ENCODE data around the gene WWC2.

Gene WWC2

GRCh38 chr4:183129675-183130074 lies 30.6 kb downstream of the WWC2 start:
- H3K4me3 ChIP-seq (ENCODE audit: low read length), result no peak overlapping the region
- H3K4me1 ChIP-seq (ENCODE audit: insufficient read depth, low read length), result 0 out of 2 replicates have a peak, but pooled peaks cover 3% of the 10 kb centered on the region
- no peaks in the 10 kb centered on the region for H3K36me3 ChIP-seq (ENCODE audit: insufficient read depth, low read depth, low read length)
- no peak overlapping the region for H3K9ac ChIP-seq (ENCODE audit: low read depth, low read length)
- H3K27me3 ChIP-seq (ENCODE audit: insufficient read depth, low read length), result no peaks in the 10 kb centered on the region
- no peak overlapping the region for H3K27ac ChIP-seq (ENCODE audit: low read length)
- H3K9me3 ChIP-seq (ENCODE audit: insufficient read depth, low read depth, low read length), result no peaks in the 10 kb centered on the region

GRCh38 chr4:183130328-183131155 lies 31.5 kb downstream of the WWC2 start:
- Histone ChIP-seq H3K4me3 (ENCODE audit: low read length) (no peak overlapping the region), H3K36me3 (ENCODE audit: insufficient read depth, low read depth, low read length) (no peaks in the 10 kb centered on the region), H3K27ac (ENCODE audit: low read length) (no peak overlapping the region), H3K27me3 (ENCODE audit: insufficient read depth, low read length) (no peaks in the 10 kb centered on the region), H3K4me1 (ENCODE audit: insufficient read depth, low read length) (0 out of 2 replicates have a peak, but pooled peaks cover 3% of the 10 kb centered on the region), H3K9ac (ENCODE audit: low read depth, low read length) (no peak overlapping the region), H3K9me3 (ENCODE audit: insufficient read depth, low read depth, low read length) (no peaks in the 10 kb centered on the region)

- no peaks in the 10 kb centered on the region for H3K27me3 ChIP-seq (ENCODE audit: insufficient read depth, low read length)
- H3K27ac ChIP-seq (ENCODE audit: low read length), result no peak overlapping the region
- H3K4me1 ChIP-seq (ENCODE audit: insufficient read depth, low read length), result 0 out of 2 replicates have a peak, but pooled peaks cover 6% of the 10 kb centered on the region
- no peak overlapping the region for H3K4me3 ChIP-seq (ENCODE audit: low read length)
- no peak overlapping the region for H3K9ac ChIP-seq (ENCODE audit: low read depth, low read length)
- no peaks in the 10 kb centered on the region for H3K36me3 ChIP-seq (ENCODE audit: insufficient read depth, low read depth, low read length)
- H3K9me3 ChIP-seq (ENCODE audit: insufficient read depth, low read depth, low read length), result no peaks in the 10 kb centered on the region
These were observed 33.0 kb downstream of the WWC2 start for GRCh38 chr4:183132081-183132480.

DNA sequence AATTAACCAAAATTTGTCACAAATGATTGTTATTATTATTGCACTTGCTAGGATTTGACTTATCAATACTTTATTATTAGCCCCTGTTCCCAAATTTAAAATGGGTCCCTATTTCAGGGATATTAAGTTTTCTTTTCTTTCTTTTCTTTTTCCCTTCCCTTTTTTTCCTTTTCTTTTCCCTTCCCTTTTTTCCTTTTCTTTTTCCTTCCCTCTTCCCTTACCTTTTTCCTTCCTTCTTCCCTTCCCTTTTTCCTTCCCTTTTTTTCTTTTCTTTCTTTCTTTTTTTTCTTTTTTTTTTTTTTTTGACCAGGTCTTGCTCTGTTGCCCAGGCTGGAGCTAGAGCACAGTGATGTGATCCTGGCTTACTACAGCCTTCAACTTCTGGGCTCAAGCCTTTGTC lies 33.8 kb downstream of the WWC2 start:
- no peaks in the 10 kb centered on the region for H3K9me3 ChIP-seq (ENCODE audit: insufficient read depth, low read depth, low read length)
- H3K4me1 ChIP-seq (ENCODE audit: insufficient read depth, low read length), result 0 out of 2 replicates have a peak, but pooled peaks cover 6% of the 10 kb centered on the region
- H3K27ac ChIP-seq (ENCODE audit: low read length), result no peak overlapping the region
- no peaks in the 10 kb centered on the region for H3K36me3 ChIP-seq (ENCODE audit: insufficient read depth, low read depth, low read length)
- no peaks in the 10 kb centered on the region for H3K27me3 ChIP-seq (ENCODE audit: insufficient read depth, low read length)
- H3K9ac ChIP-seq (ENCODE audit: low read depth, low read length), result no peak overlapping the region
- no peak overlapping the region for H3K4me3 ChIP-seq (ENCODE audit: low read length)

GRCh38 chr4:183136855-183137254 lies 37.8 kb downstream of the WWC2 start:
- Histone ChIP-seq H3K36me3 (ENCODE audit: insufficient read depth, low read depth, low read length) (no peaks in the 10 kb centered on the region), H3K9ac (ENCODE audit: low read depth, low read length) (no peak overlapping the region), H3K4me1 (ENCODE audit: insufficient read depth, low read length) (0 out of 2 replicates have a peak, but pooled peaks cover 10% of the 10 kb centered on the region), H3K27ac (ENCODE audit: low read length) (no peak overlapping the region), H3K9me3 (ENCODE audit: insufficient read depth, low read depth, low read length) (no peaks in the 10 kb centered on the region), H3K4me3 (ENCODE audit: low read length) (no peak overlapping the region), H3K27me3 (ENCODE audit: insufficient read depth, low read length) (no peaks in the 10 kb centered on the region)

- Histone ChIP-seq H3K27ac (ENCODE audit: low read length) (no peak overlapping the region), H3K9me3 (ENCODE audit: insufficient read depth, low read depth, low read length) (no peaks in the 10 kb centered on the region), H3K4me3 (ENCODE audit: low read length) (no peak overlapping the region), H3K9ac (ENCODE audit: low read depth, low read length) (no peak overlapping the region), H3K27me3 (ENCODE audit: insufficient read depth, low read length) (no peaks in the 10 kb centered on the region), H3K36me3 (ENCODE audit: insufficient read depth, low read depth, low read length) (no peaks in the 10 kb centered on the region), H3K4me1 (ENCODE audit: insufficient read depth, low read length) (0 out of 2 replicates have a peak, but pooled peaks cover 10% of the 10 kb centered on the region)
These were observed 40.1 kb downstream of the WWC2 start for GRCh38 chr4:183139058-183139750.

GRCh38 chr4:183139972-183140570 lies 41.0 kb downstream of the WWC2 start:
- Histone ChIP-seq H3K27me3 (ENCODE audit: insufficient read depth, low read length) (no peaks in the 10 kb centered on the region), H3K4me3 (ENCODE audit: low read length) (no peak overlapping the region), H3K4me1 (ENCODE audit: insufficient read depth, low read length) (peaks cover 12% of the 10 kb centered on the region; the same call in 1 of the 2 replicates), H3K9me3 (ENCODE audit: insufficient read depth, low read depth, low read length) (no peaks in the 10 kb centered on the region), H3K27ac (ENCODE audit: low read length) (no peak overlapping the region), H3K9ac (ENCODE audit: low read depth, low read length) (no peak overlapping the region), H3K36me3 (ENCODE audit: insufficient read depth, low read depth, low read length) (no peaks in the 10 kb centered on the region)

GRCh38 chr4:183140911-183141320 lies 41.9 kb downstream of the WWC2 start:
- H3K4me1 ChIP-seq (ENCODE audit: insufficient read depth, low read length), result peaks cover 13% of the 10 kb centered on the region

GRCh38 chr4:183141997-183142396 lies 42.9 kb downstream of the WWC2 start:
- H3K4me3 ChIP-seq (ENCODE audit: low read length), result no peak overlapping the region

More at GRCh38 chr4:183140911-183141320, 41.9 kb downstream of the WWC2 start:
- H3K27me3 ChIP-seq (ENCODE audit: insufficient read depth, low read length), result no peaks in the 10 kb centered on the region
- no peak overlapping the region for H3K27ac ChIP-seq (ENCODE audit: low read length)
- no peaks in the 10 kb centered on the region for H3K9me3 ChIP-seq (ENCODE audit: insufficient read depth, low read depth, low read length)
- H3K36me3 ChIP-seq (ENCODE audit: insufficient read depth, low read depth, low read length), result no peaks in the 10 kb centered on the region
- H3K4me3 ChIP-seq (ENCODE audit: low read length), result no peak overlapping the region
- H3K9ac ChIP-seq (ENCODE audit: low read depth, low read length), result no peak overlapping the region

GRCh38 chr4:183142571-183143550 lies 43.8 kb downstream of the WWC2 start:
- Histone ChIP-seq H3K27me3 (ENCODE audit: insufficient read depth, low read length) (no peaks in the 10 kb centered on the region), H3K9ac (ENCODE audit: low read depth, low read length) (no peak overlapping the region), H3K9me3 (ENCODE audit: insufficient read depth, low read depth, low read length) (no peaks in the 10 kb centered on the region), H3K4me1 (ENCODE audit: insufficient read depth, low read length) (peaks cover 14% of the 10 kb centered on the region), H3K36me3 (ENCODE audit: insufficient read depth, low read depth, low read length) (no peaks in the 10 kb centered on the region), H3K27ac (ENCODE audit: low read length) (no peak overlapping the region), H3K4me3 (ENCODE audit: low read length) (no peak overlapping the region)

More at GRCh38 chr4:183141997-183142396, 42.9 kb downstream of the WWC2 start:
- no peaks in the 10 kb centered on the region for H3K9me3 ChIP-seq (ENCODE audit: insufficient read depth, low read depth, low read length)
- no peaks in the 10 kb centered on the region for H3K27me3 ChIP-seq (ENCODE audit: insufficient read depth, low read length)
- H3K4me1 ChIP-seq (ENCODE audit: insufficient read depth, low read length), result peaks cover 14% of the 10 kb centered on the region
- no peaks in the 10 kb centered on the region for H3K36me3 ChIP-seq (ENCODE audit: insufficient read depth, low read depth, low read length)
- H3K27ac ChIP-seq (ENCODE audit: low read length), result no peak overlapping the region
- H3K9ac ChIP-seq (ENCODE audit: low read depth, low read length), result no peak overlapping the region

DNA sequence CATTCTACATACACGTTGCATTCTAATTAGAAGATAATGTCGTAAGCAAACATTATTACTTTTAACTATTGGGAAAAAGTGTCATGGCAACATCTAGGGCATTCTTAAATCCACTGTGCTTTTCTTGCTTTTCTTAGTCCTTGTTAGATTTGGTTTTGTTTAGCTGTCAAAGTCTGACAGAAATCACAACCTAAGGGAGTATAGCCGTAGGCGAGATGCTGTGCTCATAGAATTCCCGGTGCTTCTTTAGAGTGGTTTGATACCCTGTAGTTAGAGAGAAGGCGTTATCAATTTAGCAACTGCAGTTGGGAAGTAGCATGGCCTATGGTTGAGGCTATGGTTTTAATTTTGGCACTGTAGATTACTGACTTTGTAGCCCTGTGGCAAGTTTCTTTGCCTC lies 45.7 kb downstream of the WWC2 start:
- H3K27me3 ChIP-seq (ENCODE audit: insufficient read depth, low read length), result no peaks in the 10 kb centered on the region
- no peak overlapping the region for H3K9ac ChIP-seq (ENCODE audit: low read depth, low read length)
- H3K4me1 ChIP-seq (ENCODE audit: insufficient read depth, low read length), result peaks cover 17% of the 10 kb centered on the region
- H3K36me3 ChIP-seq (ENCODE audit: insufficient read depth, low read depth, low read length), result no peaks in the 10 kb centered on the region
- no peak overlapping the region for H3K4me3 ChIP-seq (ENCODE audit: low read length)
- no peaks in the 10 kb centered on the region for H3K9me3 ChIP-seq (ENCODE audit: insufficient read depth, low read depth, low read length)
- H3K27ac ChIP-seq (ENCODE audit: low read length), result no peak overlapping the region
